HEK293T (cell line): ENCODE results near the gene NEK9.

Experiments used
- ARNT ChIP-seq: fragments of 450-650 bp; IDR thresholded peaks from 2 replicates; pipeline ENCODE4 v1.6.1; 2017; ENCODE audit warnings: mild to moderate bottlenecking
- ELF4 ChIP-seq: fragments of 450-650 bp; IDR thresholded peaks from 2 replicates; pipeline ENCODE4 v1.6.1; 2017; ENCODE audit warnings: antibody characterized with exemption
- FOXA1 ChIP-seq: fragments of 450-650 bp; IDR thresholded peaks from 2 replicates; pipeline ENCODE4 v1.6.1; 2016; ENCODE audit warnings: mild to moderate bottlenecking
- FOXK2 ChIP-seq: fragments of 450-650 bp; IDR thresholded peaks from 2 replicates; pipeline ENCODE4 v1.6.1; 2016; ENCODE audit warnings: mild to moderate bottlenecking
- FOXM1 ChIP-seq: fragments of 450-650 bp; IDR thresholded peaks from 2 replicates; pipeline ENCODE4 v1.6.1; 2017; ENCODE audit warnings: mild to moderate bottlenecking, borderline replicate concordance
- HDGF ChIP-seq: fragments of 450-650 bp; IDR thresholded peaks from 2 replicates; pipeline ENCODE4 v1.6.1; 2017; ENCODE audit warnings: antibody characterized with exemption, borderline replicate concordance
- L3MBTL2 ChIP-seq: fragments of 450-650 bp; conservative IDR thresholded peaks from 2 replicates; pipeline ENCODE4 v1.6.1; 2016; ENCODE audit warnings: mild to moderate bottlenecking
- LEF1 ChIP-seq: fragments of 450-650 bp; IDR thresholded peaks from 2 replicates; pipeline ENCODE4 v1.6.1; 2017; ENCODE audit warnings: mild to moderate bottlenecking, borderline replicate concordance
- SP1 ChIP-seq: fragments of 450-650 bp; IDR thresholded peaks from 2 replicates; pipeline ENCODE4 v1.6.1; 2017
- ZNF384 ChIP-seq: fragments of 450-650 bp; IDR thresholded peaks from 2 replicates; pipeline ENCODE4 v1.6.1; 2016
- TF ChIP-seq, protein P1 (sequence below): fragments of 450-650 bp; IDR thresholded peaks from 2 replicates; pipeline ENCODE4 v1.6.1; 2016

DNA sequence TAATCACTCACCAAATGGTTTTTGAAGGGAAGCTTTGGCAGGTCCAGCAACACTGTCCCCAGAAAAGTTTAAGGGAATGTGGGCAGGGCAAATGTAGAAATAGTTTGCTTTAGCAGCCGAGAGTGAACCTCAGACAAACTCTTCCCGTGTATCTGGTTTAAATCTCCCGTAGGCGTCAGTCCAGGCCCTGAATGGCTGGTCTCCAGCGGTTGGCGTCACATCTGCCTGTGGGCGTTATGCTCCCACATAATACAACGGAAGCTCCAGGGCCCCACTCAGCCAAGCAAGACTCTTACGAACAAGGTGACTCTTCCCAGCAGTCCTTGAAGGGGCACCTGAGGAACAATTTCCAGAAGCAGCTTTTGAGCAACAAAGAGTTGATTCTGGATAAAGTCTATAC is 56.5 kb downstream of the NEK9 start:
- TF ChIP-seq, protein P1, sequence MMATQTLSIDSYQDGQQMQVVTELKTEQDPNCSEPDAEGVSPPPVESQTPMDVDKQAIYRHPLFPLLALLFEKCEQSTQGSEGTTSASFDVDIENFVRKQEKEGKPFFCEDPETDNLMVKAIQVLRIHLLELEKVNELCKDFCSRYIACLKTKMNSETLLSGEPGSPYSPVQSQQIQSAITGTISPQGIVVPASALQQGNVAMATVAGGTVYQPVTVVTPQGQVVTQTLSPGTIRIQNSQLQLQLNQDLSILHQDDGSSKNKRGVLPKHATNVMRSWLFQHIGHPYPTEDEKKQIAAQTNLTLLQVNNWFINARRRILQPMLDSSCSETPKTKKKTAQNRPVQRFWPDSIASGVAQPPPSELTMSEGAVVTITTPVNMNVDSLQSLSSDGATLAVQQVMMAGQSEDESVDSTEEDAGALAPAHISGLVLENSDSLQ: no peak
- TF ChIP-seq SP1 (no peak), ZNF384 (no peak), LEF1 (no peak), ARNT (no peak), FOXK2 (no peak), ELF4 (no peak), L3MBTL2 (no peak), FOXA1 (no peak), HDGF (no peak), FOXM1 (no peak)
